ENCODE data around the gene TXNRD1.
"Not testable (repeated sequence)": the region's sequence is repeated elsewhere in the genome, so short reads cannot be mapped to it uniquely, and the experiment has no call there.

Gene TXNRD1

DNA sequence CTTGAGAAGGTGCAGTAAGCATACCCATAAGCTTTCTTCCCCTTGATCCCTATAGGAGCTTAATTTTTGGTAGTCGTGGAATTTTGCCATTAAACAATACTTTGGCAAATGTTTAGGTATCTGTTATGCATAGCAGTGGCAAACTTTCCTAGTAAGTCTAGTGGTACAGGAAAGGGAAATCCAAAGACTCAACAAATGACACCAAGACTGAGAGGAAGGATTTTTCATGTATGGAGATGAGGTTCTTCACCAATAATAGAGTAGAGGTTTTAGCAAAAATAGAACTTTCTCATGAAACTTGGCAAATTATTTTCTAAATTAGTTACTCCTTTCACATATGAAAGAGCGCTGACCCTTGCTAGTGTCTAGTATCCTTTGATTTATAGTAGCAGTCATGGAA is 90.8 kb downstream of the TXNRD1 start:
- DNase-seq = no peak

DNA sequence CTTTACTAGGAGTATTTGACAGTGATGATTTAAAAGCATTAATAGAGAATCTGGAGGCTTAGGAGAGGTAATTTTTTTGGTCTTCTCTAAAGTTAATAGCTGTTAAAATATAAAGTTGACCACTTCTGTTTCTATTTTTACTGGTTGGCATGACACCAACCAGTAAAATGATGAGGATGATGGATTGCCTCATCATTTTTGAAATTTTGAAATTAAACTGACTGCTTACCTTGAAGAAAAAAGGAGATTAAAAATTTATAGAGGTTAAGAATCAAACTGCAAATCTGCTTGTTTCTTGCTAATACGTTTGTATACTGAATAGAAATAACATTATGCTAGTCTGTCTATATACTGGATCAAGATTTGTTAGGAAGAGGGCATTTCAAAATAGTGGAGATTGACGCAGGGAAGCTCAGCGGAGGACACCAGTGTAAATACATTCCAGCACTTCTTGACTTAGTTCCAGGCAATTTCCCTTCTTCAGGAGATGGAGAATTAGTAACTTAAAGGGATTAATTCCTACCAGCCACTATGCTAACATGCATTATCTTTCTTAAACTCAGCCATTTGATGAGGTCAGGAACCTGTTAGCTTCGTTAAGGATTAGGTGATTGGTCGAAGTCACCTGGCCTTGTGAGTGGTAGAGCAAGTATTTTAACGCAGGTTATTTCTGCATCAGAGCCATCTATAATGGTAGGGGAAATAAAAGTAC is 91.5 kb downstream of the TXNRD1 start:
- no peak for DNase-seq

DNA sequence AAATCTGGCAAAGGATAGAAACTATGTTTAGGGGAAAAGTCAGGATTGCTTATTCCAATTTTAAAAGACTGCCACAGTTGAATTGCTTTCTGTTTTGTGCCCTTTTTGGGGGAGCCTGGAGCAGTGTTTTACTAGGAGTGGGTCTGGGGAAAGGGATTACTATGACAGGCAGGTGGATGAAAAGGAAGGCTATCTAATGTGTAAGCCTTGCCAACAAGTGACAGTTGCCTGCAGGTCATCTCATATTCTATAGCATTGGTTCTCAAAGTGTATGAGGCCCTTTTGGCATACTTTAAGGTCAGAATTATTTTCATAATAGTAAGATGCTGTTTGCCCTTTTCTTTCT is 92.0 kb downstream of the TXNRD1 start:
- DNase-seq = no peak

DNA sequence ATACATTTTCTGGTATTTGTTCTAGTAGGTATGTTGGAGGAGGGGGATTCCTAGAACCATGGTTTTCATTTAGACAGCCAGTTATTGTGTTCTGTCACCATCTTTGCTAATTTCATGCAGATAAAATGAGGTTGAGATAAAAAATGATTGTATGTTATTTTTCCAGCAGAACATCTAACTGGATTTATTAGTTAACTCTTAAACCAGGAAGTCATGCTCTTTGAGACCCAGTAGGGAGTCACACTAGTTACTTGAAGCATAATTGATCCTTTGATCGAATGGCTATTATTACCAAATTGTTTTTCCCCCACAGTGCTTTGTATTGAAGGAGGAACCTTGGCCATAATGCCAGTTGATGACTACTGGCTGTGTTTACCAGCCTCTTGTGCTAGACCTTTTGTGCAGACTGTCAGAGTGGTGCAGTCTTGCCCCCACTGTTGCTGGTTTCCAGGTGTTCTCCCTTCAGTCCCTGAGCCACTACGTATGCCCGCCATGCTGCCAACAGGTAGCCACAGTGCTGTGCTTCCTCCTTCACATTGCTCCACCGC is 93.9 kb downstream of the TXNRD1 start:
- no peak for DNase-seq

DNA sequence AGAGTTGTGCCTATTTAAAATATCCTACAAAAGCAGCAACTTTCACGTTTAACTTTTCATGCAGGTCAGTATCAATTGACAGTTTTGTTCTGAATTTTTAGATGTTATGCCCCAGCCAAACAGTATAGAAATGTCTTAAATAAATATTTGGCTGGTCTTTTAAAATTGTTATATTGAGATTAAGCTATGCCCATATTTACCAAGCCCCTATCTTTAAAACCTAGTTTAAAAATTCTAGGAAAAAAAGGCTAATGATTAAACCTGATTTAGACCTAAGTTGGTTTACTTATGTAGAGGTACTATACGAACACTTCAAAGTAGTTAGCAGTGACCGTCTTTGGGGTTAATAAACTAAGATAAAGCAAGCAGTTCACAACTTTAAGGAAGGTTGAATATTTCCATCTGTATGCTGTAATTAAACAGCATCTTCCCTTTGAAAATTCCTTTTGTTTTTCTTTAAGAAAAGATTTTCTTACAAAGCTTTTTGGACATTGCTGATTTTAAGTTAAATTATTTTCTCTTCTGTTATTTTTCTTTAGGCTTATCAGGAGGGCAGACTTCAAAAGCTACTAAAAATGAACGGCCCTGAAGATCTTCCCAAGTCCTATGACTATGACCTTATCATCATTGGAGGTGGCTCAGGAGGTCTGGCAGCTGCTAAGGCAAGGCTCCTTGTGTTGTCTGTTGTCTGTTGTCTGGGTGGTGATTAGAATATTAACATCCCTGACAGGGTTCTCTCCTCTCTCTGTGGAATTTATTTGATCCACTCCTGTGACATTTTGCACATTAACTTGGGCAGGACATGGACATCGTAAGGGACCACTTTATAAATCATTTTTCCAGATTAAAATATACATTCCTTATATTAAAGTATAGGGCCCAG is 95.4 kb downstream of the TXNRD1 start:
- DNase-seq = no peak

DNA sequence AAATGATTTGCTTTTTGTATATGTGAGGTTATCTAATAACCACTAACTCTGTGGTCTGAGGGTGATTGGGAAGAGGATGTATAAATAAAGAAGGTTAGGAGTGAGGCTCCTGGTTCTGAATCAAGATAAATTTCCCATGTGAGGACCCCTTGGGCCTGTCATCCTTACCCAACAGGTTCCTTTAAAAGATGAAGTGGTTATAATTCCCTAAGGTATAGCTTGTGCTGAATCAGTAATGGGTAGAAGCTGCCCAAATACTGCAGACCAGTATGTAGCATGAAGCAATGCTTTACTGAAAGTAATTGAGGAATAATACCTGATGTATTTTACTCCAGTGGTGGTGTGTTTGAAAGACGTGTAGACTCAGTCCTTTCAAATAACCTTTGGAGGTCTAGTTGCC is 96.6 kb downstream of the TXNRD1 start:
- DNase-seq = no peak

DNA sequence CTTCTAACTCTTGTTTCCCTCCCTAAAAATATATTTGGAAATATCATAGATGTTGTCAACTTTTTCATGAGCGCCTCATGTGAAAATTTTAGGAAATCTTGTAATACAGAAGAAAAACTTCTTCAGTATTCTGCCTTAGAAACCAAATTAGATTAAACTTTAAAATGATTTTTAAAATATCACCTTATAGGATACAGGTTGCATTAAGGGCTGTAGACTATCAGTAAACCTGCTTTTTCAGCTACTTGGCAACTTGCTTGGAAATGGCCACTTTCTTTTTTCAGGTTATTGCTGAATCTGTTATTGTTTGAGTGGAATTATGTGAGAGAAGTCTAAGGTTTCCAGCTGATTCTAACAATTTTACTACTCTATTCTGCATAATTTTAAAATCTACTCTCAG is 97.1 kb downstream of the TXNRD1 start:
- DNase-seq = no peak

DNA sequence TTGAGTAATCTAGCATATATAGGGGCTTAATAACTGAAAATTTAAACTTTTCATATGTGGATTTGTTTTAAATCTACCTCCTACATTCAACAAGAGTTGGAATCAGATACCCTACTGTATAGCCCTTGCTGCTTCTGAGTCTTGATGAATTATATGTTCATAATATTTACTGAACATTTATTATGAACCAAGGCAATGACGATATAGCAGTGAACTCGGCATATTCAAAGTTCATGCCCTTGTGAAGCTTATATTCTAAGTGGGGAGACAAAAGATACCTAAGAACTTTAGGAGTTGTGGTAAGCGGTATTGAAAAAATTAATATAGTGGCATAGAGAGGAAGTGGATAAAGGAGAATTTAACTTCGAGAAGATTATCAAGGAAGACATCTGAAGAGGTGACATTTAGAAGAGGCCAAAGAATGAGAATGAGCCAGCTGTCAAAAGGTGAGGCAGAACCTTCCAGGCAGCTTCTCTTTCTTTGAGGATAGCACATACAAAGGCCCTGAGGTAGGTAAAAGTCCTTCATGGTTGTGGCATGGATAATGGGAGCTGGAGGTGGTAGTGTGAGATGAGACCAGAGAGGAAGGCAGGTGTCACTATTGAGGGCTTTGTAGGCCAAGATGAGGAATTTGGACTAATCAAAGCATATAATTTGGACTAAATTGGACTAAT is 98.1 kb downstream of the TXNRD1 start:
- DNase-seq = no peak

DNA sequence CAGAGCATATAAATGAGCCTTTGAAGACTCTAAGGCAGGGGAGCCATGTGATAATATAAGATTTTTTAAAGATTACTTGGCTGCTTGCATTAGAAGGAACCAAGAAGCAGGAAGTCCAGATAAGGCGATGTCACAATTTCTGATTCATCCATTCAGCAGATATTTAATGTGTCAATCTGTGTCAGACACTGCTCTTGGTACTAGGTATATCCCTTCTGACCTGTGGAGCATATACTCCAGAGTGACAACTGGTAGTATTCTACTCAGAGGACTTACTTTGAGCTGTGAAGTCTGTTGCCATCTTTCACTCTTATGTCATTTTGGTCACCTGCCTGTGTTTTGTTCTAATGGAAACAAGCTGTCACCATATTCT is 98.6 kb downstream of the TXNRD1 start:
- no peak for DNase-seq

DNA sequence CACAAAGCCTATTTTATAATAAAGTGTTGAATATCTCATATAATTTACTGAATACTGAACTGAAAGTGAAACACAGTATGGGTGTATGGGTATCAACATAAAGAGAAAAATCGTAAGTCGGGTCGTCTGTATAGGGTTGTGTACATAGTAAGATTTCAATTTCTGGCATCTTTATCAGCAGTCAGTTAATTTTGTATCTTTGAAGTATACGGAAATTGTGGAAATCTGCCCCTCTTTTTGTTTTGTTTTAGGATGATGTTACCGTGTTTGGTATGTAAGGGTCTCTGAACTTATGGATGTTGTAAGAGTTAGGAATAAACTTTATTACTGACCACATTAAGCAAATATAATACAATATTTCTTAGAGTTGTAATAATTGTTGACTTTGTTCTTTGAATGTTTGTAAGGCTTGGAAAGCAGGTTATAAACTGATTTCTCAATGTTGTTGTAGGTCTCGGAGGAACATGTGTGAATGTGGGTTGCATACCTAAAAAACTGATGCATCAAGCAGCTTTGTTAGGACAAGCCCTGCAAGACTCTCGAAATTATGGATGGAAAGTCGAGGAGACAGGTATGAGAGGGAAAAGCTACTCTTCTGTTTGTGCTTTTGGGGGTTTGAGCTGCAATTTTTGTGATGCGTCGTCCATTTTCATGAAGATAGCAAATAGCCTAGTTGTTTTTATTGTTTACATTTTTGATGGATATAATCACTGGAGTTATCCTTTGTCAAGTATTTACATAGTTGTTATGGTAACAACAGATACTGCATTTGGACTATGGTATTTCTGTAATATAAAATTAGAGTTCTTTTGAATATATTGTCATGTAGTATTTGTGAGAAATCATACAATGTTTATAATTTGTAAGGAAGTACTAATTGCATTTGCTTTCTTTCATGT is 100.0 kb downstream of the TXNRD1 start:
- DNase-seq = no peak

DNA sequence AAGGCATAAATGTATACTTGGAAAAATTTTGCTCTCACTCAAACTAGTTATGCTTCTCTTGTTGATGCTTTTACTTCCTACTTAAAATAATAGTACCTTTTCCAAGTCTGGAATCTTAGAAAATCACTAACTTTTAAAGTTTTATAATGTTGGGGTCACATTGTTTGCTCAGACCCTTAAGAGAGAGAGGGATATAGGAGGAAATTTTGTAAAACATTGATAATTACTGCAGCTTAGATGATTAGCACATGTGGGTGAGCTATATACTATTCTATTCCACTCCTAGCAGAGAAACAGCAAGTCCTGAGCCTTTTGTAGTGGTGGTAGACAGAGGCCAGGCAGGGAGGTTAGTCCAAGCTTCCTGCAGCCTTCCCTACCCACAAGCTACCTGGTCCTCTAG is 101.4 kb downstream of the TXNRD1 start:
- DNase-seq = no peak

DNA sequence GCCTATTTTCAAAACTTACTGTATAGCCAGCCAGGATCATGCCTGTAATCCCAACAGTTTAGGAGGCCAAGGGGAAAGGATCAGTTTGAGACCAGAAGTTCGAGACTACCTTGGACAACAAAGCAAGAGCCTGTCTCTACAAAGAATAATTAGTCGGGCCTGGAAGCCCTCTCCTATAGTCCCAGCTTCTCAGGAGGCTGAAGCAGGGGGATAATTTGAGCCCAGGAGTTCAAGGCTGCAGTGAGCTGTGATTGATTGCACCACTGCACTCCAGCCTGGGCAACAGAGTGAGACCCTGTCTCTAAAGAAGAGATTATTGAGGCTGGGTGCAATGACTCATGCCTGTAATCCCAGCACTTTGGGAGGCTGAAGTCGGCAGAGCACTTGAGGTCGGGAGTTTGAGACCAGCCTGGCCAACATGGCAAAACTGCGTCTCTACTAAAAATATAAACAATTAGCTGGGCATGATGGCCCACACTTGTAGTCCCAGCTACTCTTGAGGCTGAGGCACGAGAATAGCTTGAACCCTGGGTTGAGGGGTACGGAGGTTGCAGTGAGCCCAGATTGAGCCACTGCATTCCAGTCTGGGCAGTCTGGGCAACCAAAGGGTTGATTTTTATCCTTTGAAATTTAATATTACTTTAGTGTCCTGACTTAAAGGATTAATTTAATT is 102.1 kb downstream of the TXNRD1 start:
- no peak for DNase-seq

DNA sequence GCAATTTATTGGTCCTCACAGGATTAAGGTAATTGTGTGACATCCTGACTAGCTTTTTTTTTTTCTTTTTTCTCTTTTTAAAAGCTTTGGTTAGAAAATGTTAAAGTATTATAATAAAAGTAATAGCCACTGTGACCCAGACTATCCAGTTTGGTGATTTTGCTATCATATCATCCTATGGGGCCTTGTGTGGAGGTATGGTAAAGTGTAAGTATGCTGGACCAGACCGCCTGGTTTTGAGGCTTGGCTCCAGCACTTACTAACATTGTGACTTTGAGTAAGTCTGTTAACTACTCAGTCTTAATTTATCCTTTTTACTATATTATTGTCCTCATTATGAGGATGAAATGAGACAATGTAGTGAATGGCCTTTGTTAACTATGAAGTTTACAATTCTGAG is 103.4 kb downstream of the TXNRD1 start:
- no peak for DNase-seq

DNA sequence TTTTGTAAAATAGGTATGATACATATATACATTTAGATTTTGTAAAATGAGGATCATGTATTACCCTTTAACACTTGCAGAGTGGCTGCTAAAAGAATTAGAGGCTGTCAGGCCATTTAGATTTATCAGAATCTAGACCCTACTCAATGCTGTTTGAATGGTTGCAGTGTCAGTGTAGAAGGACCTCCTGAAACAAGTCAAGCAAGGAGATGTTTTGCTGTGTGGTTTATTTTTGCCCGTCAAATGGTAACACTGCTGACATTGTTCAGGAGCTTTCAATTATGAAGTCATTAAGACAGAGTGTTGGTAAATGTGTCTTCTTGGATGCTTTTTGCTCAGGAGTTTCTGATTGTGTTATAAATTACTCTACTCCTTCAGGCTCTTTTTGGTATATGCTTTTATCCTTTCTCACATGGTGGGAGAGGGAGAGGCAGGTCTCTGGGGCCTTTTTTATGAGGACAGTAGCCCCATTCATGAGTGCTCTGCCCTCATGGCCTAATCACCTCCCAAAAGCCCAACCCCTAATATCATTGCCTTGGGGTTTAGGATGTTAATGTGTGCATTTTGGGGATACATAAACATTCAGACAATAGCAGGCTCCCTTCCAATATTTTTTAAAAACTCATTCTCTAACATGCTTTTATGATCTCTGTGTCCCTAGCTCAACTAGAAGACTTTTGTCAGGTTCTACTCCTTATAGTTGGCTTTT is 104.5 kb downstream of the TXNRD1 start:
- no peak for DNase-seq

DNA sequence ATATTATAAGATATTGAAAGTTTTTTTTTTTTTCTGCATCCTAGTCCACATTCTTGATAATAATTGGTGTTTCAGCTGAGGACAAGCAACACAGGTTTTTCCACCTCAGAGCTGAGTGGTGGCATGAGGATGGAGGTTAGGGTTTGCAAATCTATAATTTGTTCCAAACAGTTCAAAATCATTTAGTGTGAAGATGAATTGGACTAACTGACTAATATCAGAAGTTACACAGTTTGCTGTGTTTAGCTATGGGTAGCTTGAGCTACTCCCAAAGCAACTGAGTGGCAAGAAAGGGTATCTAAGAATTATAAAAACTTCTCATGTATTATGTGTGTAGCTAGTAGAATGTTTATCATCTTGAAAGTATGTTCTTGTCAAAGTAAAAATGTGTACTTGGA is 105.0 kb downstream of the TXNRD1 start:
- no peak for DNase-seq

DNA sequence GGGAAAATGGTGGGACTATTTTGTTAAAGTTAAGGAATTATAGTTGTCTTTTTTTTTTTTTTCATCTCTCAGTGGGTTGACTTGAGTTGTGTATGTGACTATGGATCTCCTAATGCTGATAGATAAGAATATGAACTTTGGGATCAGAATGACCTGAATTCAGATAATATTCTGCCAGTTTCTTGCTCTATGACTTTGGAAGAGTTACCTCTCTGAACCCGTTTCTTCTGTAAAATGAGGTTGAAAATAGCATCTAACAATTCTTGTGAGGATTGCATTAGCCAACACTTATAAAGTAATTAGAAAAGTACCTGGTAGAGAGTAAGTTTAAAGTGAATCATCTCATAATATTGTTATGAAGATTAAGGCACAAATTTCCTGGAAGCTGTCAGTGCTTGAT is 106.4 kb downstream of the TXNRD1 start:
- no peak for DNase-seq

DNA sequence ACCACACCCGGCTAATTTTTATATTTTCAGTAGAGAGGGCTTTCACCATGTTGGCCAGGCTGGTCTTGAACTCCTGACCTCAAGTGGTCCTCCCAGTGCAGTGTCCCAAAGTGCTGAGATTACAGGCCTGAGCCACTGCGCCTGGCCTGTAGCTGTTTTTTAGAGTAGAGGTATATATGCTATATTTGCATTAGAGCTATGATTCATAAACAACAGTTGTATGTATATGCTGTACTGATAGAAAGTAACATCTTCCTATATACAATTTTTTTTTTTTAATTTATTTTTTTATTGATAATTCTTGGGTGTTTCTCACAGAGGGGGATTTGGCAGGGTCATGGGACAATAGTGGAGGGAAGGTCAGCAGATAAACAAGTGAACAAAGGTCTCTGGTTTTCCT is 107.0 kb downstream of the TXNRD1 start:
- not testable (repeated sequence) for DNase-seq

DNA sequence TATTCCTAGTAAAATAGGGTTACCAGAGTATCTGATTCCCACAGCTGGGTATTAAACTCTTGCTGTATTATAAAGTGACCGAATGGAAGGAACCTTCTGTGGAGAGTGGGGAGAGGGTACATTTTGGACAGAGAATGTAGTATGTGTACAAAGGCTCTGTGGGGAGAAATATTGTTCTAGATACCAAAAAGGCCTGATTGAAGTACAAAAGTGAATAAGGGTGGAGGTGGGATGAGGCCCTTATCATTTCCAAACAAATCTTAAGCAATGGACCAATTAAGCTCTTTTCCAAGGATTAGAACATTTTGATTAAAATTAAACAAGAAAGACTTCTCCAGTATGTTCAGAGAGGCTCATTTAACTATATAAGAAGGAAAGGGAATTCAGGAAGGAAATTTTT is 108.3 kb downstream of the TXNRD1 start:
- no peak for DNase-seq

DNA sequence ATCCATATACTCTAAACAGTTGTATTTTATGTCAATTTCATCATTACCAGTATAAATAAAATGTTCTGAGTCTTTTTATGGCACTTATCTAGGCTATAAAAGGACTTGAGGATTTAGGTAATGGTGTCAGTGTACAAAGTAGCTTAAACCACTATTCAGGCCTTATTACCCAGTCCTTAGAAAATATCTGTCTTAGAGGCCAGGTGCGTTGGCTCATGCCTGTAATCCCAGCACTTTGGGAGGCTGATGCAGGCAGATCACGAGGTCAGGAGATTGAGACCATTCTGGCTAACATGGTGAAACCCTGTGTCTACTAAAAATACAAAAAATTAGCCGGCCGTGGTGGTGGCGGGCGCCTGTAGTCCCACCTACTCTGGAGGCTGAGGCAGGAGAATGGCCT is 112.7 kb downstream of the TXNRD1 start:
- DNase-seq = not testable (repeated sequence)

DNA sequence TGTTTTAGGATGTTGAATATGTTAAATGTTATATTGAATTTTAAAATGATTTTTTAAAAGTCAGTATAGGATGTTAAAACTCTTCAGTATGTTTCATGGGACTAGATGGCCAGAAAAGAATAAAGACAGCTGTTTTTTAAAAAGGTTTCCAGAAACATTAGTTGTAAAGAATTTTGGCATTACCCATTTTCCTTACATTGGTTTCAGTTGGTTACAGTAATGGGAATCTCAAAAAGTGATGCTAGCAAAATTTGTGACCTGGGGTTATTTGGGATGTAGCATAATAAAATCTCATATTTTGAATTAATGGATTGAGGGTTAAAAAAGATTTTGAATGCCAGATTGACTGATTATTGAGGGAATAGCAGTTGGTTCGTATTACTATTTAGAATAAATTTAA is 113.2 kb downstream of the TXNRD1 start:
- no peak for DNase-seq
